Stimulated activated naive CD8-positive, alpha-beta T cell treated with anti-CD3 and anti-CD28 coated beads, Interleukin-15, Interleukin-2, amounts not matched to agents 100 U/mL and 50 U/mL, for 24 hours (primary cell): ENCODE data around the gene LRRC53.

Experiments
- ATAC-seq: fragments of 150-1000 bp; cut with Tn5 transposase; one replicate; pipeline ENCODE4 v1.10.0; 2021
- DNase-seq: peaks from one replicate; pipeline ENCODE4 v3.0.0; 2021

Gene LRRC53

DNA sequence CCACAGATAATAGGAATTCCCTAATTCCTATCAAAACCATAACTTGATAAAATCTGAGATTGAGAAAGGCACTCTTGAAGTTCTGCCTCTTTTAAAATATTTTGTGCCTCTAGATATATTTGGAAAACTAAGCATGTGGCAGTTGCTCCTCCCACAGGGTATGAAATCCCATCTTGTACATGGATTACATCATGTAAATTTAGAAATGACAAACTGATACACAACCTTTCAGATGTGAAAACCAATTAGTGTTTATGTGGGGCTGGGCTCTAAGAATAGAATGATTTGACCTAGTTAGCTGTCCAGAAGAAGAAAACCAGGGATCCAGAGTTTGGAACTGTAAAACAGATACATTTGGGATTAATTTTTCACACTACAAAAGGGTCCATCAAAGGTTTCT, 15.7 kb downstream of the LRRC53 start:
- ATAC-seq (no peak), DNase-seq (no peak)

DNA sequence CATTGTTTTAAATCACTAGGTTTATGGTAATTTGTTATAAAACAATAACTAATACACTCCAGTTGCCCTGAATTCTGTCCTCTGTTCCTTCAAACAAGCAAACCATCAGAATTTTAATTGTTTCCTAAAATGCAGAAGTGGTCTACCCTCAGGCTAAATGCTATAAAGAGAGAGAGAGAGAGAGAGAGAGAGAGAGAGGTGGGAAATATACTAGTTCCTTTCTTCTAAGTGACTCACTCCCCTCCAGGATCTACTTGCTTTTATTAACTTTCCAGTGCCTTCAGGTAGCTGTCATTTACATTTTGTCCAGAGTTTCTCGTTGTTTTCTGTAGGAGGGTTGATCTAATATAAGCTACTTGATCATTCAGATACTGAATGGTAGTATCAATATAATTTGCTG, 26.4 kb downstream of the LRRC53 start:
- no peak for DNase-seq
- ATAC-seq, result no peak

DNA sequence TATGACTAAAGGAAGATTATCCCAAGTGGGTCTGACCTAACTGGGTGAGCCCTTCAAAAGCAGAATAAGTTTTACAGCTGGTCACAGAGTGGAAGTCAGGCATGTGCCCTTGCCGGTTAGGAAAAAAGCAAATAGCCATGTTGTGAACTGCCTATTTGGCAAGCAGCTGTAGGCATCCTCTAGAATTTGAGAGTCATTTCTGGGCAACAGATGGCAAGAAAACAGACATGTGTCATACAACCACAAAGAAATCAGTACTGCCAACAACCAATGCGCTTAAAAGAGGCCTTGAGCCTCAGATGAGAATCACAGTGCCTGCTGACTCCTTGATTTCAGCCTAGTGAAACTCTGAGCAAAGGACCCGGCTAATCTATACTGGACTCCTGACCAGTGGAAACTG, 26.8 kb downstream of the LRRC53 start:
- ATAC-seq (no peak), DNase-seq (no peak)

DNA sequence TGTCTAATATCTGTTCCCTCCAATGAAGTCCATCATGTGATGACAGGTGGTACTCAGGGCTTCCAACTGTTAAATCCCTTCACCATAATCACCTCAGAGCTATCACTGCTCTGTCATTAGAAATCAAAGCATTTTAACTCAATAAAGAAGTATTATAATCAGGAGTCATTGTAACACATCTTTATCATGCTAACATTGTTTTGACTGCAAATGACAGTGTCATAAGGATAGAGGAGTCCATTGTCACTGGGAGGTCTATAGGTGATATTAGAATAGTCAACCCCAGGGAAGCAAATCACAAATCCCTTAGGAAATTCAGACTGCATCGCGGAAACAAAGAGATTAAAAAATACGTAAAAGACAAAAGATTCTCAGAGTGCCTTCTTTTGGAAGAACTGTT, 30.8 kb downstream of the LRRC53 start:
- no peak for ATAC-seq
- no peak for DNase-seq

DNA sequence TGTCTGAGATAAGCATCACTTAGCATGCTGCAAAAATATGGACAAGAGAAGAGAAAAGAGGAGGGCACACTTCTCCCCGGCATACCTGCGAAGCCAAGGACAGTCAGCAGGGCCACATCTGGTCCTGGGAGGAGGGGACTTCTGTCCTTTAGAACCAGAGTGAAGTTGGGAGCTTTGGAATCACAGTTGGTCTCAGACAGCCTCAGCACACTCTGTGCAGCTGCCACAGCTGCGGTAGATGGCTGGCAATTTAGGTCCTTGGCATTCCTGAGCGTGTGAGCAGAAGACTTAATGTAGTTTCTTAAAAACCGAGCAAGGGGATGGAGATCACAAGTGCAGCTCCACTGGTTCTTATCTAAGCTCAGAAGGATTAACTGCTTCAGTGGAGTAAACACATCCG, 32.3 kb downstream of the LRRC53 start:
- DNase-seq, result no peak
- no peak for ATAC-seq

DNA sequence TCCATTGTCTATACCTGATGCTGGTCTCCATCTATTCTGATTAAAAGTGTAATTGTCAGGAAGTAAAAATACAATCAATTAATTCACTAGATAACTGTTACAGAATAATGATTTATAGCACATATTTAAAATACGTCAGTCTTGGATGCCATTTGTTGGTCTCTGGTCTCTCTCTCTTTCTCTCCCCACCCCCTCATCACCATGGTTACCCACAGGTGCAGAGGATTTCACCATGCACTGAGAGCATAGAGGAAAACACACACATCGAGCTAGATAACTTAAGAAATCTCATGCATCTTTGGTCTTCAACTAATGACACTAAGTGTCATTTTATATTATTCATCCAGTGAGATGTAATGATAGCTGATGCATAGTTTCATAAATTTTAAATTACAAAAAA, 33.4 kb downstream of the LRRC53 start:
- DNase-seq, result no peak
- ATAC-seq, result no peak

DNA sequence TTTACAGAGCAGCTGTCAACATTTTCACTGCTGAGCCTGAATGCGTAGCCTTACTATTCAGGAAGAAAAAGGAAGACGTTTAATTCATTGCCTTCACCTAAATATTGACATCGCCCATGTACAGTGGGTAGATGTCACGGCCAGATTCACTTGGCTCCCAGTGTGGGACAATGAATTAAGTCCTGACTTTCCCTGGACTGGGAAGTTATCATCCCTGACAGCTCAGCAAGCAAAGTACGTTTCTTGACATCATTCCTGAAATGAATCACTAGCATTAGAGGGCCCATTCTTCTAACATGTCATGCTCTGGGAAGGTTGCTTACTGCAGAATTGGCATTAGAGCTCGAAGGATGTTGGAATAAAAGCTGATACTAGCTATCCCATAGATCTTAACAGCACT, 37.8 kb downstream of the LRRC53 start:
- no peak for ATAC-seq
- DNase-seq, result no peak

DNA sequence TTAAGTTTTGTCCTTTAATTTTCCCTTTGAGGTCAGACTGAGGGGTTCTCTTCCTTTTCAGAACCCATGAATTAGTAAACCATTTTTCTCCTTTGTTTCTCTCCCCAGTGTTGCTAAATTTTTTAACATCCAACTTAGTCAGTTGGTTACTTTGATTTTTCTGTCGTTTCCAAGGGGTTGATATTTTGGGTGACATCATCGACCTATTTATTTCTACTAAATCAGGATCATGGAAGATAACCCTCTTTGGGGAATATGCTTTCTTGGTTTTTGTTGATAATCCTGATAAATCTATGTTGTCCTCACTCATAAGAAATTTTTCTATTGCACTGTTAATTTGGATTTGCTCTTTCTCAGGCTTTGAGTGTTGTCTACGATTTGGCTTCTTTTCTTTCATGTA, 40.9 kb downstream of the LRRC53 start:
- ATAC-seq, result no peak

DNA sequence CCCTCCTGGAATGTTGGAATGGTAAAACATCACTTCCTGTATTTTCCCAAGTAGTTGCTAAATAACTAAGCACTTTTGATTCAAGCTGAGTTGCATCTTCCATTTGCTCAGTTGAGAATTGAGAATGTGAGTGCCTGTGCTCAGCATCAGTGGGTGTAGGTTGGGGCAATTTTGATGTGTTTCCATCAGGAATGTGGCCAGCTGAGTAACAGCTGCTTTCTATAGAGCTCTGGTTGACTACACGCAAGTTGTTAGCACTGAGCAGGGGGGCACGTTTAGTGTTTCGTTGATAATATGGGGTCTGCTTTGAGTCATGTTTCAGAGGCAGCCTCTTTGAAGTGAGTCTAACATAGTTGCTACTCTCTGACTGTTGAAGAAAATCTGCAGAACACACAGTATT, 41.5 kb downstream of the LRRC53 start:
- ATAC-seq, result no peak
- no peak for DNase-seq

More for the DNA sequence above, 40.9 kb downstream of the LRRC53 start:
- DNase-seq, result no peak

DNA sequence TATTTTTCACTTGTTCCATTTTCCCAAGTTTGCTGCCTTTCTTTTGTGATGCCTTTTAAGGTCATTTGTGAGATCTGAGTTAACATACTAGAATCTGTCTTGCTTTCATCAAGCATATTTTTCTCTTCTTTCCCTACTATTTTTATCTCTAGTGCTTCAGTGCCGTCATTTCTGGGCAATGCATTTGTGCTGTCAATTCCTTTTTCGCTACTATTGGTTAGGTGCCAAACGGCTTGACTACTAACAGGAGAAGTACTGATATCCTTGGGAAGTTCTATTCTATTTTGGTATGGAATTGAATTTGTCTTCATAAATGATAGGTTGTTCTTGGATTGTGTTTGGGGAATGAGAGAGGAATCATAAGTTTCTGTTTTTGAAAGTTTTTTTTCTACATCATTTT, 42.2 kb downstream of the LRRC53 start:
- ATAC-seq (no peak), DNase-seq (no peak)

DNA sequence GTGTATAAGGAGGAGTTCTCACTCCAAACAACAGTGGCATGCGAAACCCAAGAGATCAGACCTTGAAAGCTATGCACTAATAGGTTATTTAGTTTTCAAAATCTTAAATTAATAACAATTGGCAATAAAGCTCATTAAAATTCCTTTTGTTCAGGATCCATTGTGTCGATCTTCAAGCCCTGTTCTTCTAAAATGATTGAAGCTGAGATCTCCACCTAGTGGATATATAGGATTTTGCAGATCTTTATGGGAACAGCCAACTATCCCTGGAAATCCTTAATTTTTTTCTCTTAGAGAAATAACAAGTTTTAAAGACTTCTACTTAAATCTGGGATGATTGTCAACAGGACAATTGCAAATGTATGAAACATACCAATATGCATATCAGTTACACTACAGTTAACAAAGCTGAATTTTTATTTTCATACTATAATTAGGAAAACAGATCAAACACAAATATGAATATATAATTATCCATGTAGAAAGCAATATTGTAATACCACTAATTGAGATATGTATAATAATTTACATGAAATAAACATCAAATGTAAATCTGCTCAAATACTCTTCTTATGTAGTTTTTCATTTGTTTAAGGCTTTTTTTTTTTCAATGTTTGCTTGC, 43.3 kb downstream of the LRRC53 start:
- ATAC-seq, result no peak
- no peak for DNase-seq

DNA sequence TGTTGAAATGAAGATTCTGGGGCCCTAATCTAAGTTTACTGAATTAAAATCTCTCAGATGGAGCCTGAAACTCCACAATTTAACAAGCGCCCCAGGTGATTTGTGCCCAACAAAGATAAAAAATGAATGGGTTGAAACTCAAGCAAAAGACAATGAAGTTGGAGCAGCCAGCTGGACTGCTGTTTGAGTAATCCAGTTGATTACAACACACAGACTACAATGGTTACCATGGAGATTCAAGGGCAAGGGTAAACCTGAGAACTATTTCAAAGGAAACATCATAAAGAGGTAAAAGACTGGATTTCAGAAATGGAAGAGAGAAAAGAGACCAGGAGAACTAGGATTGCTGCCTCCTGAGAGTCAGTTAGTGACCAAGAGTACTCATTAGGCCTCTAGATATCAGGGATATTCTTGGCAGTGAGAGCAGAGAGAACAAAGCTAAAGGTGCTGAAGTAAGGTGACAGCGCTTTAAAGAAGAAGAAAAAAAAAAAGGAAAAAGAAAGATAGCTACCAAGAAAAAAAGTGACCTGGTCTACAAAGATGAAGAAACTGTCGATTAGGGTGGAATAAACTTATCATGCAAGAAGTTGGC, 44.5 kb downstream of the LRRC53 start:
- ATAC-seq, result no peak
- DNase-seq, result no peak

DNA sequence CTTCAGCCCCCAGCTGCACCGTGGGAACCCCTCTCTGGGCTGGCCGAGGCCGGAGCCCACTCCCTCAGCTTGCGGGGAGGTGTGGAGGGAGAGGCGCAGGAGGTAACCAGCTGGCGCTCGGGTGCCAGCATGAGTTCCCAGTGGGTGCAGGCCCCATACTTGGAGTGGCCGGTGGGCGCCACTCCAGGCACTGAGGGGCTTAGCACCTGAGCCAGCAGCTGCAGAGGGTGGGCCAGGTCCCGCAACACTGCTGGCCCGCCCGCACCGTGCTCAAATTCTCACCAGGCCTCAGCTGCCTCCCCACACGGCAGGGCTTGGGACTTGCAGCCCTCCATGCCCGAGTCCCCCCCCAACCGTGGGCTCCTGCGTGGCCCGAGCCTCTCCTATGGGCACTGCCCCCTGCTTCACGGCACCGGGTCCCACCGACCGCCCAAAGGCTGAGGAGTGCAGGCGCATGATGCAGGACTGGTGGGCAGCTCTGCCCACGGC, 47.2 kb downstream of the LRRC53 start:
- ATAC-seq, result no peak
- no peak for DNase-seq

DNA sequence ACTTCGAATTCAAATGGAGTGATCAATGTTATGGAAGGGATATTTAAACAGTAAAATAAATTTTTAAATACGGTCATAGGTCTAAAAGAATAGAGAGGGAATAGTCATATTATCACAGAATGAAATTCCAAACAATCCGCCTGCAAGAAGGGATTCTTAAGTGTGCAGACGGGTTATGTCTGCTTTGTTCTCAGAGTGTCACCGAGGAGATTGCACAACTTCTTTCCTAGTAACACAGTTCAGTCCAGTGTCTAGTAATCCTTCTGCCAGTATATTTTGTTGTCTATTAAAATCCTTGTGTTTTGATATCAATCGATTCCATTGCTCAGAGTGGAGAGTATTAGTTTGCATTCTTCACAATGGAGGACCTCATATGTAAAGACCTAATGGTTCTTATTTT, 48.4 kb downstream of the LRRC53 start:
- ATAC-seq, result no peak
- DNase-seq, result no peak

DNA sequence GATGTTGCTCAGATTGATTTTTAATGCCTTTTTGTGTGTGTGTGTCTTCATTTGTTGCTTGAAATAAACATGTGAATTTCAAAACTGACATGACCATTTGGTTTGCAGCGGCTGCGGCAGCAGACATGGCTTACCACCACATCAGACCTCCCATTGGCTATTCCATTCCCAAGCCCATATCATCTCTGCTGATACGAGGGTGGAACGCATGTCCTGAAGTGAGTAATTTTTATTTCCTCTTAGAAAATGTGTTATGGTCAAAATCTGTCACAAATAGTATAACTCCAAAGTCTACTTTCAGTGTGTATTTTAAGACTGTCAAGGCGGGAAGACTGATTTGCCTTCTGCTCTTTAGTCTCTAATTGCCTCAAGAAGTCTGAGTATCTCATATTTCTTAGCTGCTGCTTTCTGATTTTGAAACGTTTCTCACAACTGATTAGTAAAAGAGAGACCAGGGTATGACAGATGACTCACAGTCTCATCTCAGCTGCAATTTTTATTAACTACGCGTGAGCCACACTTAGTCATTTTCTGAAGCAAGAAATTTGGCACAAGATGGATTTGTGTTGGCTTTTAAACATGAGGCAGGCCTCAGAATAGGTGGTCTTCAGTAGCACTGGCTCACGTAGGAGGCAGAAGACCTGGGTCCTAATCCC, 49.0 kb downstream of the LRRC53 start:
- DNase-seq, result no peak
- ATAC-seq, result no peak

DNA sequence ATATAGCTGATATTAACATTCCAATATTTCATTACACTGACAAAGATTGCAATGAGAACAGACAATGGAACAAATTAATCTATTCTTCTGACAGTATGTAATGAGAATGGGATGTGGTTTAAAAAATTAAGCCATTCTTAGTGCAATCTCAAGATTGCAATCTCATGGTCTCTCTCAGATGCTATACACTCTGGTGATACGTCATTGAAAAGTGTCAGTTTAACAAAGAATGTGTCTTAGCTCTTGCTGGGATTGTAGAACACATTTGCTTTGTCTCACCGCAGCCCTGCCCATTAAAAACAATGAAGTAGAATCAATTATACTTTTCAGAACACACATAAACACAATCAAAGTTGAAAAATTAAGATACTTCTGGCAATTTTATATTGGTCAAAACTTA, 55.2 kb downstream of the LRRC53 start:
- DNase-seq (no peak), ATAC-seq (no peak)

DNA sequence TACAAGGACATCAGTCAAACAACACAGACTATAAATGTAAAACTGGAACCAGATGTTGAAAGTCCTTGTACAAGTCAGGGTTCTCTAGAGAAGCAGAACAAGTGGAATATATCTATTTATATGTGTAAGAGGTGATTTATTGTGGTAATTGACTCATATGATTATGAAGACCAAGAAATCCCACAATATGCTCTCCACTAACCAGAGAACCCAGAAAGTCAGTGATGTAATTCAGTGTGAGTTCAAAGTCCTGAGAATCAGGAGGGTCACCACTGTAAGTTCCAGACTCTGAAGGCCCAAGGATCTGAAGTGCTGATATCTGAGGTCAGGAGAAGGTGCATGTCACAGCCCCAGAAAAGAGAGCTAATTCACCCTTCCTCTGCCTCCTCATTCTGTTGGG, 57.0 kb downstream of the LRRC53 start:
- ATAC-seq (no peak), DNase-seq (no peak)

DNA sequence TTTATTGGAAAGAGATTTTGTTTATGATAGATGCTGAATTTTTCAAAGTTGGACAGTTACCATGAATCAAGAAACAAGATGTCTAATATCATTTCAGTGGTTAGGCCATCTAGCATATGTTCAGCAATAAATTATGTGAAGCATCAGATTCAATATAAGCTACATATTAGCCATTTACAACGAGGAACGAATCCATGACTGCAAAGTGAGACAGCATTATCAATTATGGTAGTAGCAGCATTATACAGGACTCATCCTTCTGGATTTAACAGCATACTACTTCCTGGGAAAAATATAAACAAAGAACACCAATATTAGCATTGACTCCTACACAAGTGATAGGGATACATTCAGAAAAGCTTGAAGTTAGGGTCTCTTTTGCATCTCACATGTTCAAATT, 59.1 kb downstream of the LRRC53 start:
- no peak for ATAC-seq

DNA sequence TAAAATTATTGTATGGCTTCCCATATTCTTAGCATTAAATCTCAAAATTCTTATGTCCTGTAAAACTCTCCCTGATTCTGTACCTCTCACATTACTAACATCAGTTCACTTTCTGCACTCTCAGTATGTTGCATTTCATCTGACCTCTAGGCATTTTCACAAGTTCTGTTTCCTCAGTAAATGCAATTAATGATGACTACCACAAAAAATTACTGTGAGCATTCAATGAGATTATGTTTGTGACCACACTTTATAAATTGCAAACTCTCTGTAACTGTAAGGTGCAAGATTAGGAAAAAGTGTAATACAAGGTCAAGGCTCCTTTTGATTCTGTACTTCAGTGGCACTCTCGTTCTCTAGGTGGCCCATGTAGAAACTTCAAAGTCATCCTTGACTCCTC, 60.4 kb downstream of the LRRC53 start:
- ATAC-seq (no peak), DNase-seq (no peak)

More for the DNA sequence above, 59.1 kb downstream of the LRRC53 start:
- no peak for DNase-seq

DNA sequence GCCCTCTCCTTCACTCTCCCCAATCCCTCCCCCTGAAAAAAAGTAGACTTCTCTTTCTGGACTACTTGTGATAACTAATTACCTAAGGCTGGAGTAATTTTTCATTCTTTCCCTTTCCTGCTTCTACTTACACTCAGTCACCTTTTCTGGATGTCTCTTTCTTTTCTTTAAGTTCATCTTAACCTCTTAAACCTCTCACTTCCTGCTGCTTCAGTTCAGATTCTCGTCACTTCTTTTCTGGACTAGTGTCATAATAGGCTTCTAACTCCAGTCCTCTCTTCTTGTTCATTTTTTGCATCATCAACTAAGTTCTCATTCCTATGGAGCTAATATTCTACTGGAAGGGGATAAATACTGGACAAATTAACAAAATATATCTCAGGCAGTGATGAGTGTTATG, 75.4 kb downstream of the LRRC53 start:
- no peak for ATAC-seq
- DNase-seq, result no peak

DNA sequence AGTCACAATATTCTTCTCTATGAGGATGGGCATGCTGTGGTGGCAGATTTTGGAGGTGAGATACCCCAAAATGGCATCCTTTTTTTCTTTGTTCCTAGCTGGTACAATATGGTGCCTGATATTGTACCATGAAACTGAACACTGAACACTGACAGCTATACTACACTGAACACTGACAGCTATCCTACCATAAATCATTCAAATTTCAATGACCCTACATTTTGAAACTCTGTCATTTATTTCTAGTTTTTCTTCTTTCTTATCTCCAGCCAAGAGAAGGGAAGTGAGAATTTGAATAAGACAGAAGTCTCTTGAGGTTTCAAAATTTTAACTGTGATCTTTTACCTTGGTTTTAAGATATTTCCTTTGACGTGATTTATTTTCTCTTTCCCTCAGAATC, 76.3 kb downstream of the LRRC53 start:
- ATAC-seq (no peak), DNase-seq (no peak)

DNA sequence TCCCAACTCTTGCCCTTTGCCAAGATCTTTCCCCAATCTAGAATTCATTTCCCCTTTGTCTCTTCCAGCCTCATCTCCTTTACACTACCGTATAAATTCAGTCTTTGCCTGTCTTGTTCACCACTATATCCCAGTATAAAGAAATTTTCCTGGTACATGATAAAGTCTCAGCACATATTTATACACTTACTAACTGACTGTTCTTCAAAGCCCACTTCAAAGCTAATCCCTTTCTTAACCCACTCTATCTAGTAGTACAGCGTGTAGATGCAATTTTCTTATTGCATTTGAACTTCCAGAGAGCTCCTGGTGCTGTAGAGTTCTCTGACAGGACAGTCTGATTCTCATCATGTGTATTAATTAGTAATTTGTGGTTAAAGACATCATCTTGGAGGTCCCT, 78.1 kb downstream of the LRRC53 start:
- DNase-seq (no peak), ATAC-seq (no peak)

DNA sequence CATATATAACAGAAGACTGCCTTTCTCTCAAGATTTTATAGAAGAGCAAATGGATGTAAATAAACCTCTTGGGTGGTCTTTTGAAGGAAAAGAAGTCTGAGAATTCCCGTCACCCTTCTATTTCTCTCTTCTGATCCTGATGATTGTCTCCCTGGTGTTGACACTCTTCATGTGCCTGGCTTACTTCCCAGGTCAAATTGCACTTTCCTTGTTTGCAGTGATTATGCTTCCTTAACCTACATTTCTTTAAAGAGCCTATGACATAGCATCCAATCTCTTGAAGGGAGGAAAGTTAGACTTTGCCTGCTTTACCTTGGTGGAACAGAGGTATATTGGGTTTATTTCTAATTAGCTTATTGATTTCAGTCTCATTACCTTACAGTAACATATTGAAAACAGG, 80.1 kb downstream of the LRRC53 start:
- ATAC-seq (no peak), DNase-seq (no peak)

DNA sequence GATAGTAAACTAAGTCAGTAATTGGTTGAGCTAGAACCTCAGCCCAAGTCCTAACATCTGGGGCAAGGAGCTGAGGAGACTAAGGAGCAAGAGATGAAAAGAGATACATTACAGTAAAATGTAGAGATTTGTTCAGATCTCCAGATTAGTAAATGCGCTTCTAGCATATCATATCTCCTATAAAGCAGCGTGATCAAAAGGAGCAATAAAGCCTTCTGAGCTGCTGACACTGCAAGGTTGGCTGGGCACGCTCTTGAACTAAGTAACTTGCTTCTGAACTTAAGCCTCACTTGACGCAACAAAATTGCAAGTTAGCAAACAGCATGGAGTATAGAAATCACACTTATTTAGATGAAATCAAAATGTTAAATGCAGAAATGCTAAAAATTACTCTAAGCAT, 80.9 kb downstream of the LRRC53 start:
- DNase-seq (no peak), ATAC-seq (no peak)
